ENCODE results near the gene CMTM7.
"Not testable (repeated sequence)": the region's sequence is repeated elsewhere in the genome, so short reads cannot be mapped to it uniquely, and the experiment has no call there.

CMTM7 gene

DNA sequence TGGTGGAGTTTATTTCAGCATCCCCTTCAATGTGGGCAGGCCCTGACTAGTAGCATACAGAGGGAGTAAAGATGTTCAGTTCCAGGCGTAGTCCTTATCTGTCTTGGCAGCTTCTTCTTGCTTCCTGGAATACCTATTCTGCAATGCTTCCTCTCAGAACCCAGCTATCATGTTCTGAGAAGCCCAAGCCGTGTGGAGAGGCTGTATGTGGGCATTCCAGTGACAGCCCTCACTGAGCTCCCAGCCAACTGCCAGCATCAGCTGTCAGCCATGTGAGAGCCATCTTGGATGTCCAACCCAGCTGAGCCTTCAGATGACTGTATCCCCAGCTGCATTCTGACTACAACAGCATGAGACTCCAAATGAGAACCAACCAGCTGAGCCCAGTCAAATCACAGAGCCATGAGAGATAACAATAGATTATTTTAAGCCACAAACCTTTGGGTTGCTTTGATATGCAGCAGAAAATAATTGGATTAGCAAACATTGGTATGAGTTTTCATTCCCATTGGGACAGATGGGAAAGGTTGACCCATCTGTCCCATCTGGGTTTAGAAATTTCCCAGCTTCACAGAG lies 8.4 kb upstream of the CMTM7 start:
- no peak for DNase-seq

DNA sequence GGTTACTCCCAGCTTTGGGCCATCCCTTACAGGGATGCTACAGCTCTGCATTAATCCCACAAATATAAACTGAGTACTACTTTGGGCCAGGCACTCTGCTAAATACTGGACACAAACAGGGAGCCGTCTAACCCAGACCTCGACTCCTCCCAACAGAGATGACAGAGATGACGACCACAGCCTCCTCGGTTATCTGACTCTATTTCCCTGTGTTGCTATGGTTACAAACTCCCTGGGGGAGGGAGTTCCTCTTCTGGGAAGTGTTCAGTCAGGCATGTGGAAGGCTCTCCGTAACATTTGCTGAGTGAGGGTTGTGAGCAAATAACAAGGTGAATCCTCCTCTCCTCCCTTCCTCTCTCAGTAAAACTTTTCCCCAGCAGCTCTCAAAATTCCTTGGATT lies 6.7 kb upstream of the CMTM7 start:
- no peak for DNase-seq

DNA sequence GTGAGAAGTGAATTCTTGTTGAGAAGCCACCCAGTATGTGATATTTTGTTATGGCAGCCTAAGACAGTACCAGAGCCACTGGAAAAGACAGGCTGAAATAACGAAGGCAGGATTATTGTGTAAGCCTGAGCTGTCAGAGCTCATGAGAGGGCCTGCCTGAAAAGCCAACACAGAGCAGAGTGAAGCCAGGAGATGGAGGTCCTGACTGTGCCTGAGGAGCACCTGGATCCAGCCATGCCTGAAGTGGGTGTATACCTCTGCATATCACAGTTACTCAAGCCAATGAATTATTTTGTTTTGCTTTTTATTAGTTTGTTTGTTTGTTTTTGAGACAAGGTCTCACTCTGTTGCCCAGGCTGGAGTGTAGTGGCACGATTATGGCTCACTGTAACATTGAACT lies 4.1 kb upstream of the CMTM7 start:
- no peak for DNase-seq

DNA sequence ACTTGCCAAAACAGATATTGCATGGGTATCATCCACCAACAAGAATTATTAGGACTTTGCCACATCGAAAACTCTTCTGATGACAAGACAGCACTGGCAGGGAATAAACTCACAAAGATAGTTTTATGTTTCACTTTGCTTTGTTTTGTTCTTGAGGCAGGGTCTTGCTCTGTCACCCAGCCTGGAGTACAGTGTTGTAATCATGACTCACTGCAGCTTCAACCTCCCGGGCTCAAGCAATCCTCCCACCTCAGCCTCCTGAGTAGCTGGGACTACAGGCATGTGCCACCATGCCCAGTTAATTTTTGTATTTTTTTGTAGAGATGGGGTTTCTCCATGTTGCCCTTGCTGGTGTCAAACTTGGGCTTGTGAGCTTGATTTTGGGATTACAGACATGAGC lies 2.1 kb upstream of the CMTM7 start:
- not testable (repeated sequence) for DNase-seq

DNA sequence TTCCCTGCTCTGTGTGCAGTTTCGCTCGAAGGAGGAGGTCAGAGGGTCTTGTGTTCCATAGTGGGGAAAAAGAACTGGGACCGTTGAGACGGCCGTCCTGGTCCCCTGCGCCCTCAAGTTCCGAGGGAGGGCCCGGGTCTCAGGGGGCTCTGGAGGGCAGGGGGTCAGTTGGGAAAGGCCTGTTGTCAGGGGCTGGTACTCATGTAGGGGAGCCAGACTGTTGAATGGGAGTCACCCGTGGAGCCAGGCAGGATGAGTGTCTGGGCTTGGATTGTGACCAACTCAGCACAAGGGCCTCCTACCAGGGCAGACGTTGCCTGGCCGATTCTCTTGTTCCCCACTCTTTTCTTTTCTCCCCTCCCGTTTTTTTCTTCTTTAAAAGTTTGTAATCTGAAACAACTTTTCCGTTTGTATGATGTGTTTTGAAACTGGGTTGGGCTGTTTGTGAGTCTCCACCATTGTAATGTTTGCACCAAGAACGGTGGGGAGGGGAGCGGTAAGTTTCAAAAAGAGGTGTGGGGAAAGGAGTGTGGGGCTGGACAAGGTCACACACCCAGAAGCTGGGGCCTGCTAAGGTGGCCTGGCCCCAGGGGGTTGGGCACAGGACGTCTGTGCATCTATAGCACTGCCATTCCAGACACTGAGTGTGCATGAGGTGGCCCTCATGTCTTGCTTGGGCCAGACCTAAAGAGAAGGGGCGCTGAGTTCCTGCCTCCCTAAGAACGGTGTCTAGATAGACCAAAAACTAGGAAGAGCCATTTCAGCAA lies 1.1 kb downstream of the CMTM7 start:
- DNase-seq, result no peak

DNA sequence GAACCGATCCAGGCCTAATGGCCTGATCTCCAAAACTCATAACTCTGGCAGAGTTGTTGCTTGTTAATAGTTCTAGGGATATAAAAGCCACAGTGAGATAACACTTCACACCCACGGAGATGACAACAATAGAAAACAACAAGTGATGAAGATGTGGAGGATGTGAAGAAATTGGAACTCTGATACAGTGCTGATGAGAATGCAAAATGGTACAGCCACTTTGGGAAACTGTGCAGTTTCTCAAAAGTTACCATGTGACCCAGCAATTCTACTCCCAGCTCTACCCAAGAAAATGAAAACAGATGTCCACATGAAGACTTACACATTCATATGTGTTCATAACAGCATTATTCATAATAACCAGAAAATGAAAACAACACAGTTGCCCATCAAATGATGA lies 3.8 kb downstream of the CMTM7 start:
- no peak for DNase-seq

DNA sequence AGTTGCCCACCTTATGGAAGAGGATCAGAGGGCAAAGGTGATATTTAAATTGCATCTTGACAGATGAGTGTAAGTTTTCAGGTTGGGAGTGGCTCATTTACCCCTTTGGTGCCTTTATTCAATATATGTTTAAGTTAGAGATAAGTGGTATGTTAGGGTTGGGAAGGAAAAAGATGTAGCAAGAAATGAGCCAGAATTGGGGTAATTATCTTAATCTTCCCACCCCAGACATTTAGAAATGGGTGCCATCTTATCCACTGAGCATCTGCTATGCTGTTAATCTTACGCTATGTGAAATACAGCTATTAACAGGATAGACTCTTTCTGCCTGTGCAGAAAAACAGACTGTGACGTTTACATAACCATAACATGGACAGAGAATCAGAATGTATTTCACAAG lies 6.3 kb downstream of the CMTM7 start:
- no peak for DNase-seq

DNA sequence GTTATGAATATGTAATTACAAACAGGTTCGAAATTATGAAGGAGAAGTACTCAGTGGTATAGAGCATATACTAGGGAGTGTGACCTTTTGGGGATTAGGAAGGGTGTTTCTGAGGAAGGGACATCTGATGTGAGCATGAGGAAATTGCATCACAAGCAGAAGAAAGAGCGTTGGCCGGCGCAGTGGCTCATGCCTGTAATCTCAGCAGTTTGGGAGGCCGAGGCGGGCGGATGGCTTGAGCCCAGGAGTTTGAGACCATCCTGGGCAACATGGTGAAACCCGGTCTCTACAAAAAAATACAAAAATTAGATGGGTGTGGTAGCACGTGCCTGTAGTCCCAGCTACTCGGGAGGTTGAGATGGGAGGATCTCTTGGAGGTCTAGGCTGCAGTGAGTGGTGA lies 6.9 kb downstream of the CMTM7 start:
- no peak for DNase-seq

DNA sequence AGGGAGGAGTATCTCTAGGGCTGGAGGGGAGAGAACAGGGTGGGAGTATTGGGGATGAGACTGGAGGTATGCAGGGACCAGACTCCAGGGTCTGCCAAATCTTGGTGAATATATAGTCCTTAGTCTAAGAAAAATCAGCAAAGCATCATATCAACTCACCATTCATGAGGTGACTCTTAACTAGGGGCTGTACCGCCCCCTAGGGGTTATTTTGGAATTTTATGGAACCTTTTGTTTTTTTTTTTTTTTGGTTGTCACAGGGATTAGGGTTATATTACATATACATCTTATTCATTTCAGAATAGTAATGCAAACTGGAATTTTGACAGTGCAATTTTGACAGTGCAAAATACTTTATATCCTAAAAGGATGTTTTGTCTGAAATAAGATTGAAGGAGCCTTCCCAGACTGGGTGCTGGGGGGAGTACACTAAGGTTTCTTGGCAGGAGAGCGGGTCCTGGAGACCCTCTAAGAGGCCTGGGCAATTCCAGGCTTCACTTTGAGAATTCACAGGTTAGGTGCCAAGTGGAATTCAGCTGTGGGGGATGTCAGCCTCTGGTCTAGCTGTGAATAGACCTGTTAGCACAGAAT lies 7.5 kb downstream of the CMTM7 start:
- DNase-seq, result no peak

DNA sequence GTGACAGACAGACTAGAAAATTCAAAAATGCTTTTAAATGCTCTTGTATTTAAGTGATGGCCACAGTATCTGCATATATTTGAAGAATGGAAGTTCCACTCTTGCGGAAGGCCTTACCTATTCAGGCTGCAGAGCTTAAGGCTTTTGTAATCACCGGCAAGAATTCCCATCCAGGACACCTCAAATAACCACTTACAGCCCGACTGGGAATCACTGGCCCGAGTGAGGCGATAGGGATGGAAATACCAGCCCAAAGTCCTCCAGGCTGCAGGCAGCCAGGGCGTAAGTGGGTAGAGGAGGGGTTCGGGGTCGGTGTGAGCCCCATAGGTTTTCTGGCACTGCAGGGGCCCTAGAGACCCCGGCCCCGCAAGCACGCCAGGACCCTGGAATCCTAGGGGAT lies 9.5 kb downstream of the CMTM7 start:
- no peak for DNase-seq

DNA sequence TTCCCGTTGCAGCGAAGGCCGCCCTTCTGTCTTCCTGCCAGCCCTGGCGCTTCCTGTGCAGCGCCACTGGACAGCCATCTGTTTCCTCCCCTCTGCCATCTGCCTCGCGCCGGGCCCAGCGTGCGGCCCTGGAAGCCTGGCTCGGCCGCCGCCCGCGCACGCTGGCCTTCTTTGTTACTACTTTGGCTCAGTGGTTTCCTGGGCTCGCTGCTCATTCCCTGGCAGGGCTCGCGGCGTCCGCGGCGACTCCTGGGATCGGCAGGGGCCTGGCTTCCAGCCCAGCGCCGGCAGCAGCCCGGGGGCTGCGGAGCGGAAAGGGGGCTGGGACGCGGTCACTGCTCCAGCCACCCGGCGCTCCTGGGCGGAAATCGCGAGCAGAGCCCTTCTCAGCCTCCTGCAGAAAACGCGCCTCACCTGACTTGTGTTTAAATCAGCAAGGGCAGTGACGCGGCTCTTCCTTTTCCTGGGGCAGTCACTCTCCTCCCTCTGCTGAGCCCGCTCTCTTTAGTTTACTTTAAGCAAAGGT lies 10.0 kb downstream of the CMTM7 start:
- DNase-seq, result peak; percentile 36

DNA sequence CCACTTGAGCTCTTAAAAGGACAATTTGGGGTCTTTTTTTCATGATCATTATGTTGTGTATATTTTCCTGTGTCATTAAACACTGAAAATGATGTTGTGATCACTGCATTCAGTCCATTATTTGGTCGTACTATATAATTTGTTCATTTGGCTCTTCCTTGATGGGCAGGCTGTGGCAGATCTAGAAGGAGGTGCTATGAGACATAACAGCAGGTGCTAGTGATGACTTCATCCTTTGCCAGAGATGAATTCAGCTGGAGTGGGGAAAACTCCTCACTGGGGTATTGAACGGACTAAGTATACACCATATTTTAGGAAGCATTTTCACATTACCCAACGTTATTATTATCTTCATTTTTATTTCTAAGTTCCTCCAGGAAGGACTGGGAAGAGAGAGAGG lies 12.0 kb downstream of the CMTM7 start:
- DNase-seq, result peak; percentile 33

DNA sequence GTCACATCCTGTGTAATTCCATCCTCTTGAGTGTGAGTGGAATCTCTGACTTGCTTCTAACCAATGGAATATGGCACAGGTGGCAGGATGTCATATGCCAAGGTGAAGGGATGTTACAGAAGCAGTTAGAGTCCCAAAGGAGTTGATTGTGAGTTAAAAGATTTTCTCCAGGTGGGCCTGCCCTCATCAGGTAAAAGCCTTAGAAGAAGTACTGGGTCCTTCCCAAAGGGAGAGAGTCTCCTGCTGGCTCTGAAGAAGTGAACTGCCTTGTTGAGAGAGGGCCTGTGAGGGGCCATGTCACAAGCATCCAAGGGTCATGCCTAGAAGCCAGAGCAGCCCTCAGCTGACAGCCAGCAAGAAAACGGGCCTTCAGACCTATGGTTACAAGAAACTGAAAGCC lies 13.1 kb downstream of the CMTM7 start:
- no peak for DNase-seq

DNA sequence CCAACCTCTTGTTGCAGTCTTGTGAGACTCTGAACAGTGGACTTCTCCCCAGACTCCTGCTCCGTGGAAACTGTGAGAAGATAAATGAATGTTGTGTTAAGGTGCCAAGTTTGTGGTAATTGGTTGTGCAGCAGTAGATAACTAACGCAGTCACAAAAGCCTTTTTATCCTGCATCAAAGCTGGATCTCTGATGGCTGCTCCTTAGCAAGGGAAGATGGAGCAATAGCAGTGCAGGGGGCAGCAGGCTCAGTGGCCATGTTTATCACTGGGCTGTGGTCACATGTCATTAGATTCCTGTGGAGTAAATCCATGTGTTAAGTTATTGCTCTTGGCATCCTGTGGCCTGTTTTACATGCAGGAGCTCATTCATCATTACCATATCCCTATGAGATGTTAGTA lies 13.5 kb downstream of the CMTM7 start:
- no peak for DNase-seq

DNA sequence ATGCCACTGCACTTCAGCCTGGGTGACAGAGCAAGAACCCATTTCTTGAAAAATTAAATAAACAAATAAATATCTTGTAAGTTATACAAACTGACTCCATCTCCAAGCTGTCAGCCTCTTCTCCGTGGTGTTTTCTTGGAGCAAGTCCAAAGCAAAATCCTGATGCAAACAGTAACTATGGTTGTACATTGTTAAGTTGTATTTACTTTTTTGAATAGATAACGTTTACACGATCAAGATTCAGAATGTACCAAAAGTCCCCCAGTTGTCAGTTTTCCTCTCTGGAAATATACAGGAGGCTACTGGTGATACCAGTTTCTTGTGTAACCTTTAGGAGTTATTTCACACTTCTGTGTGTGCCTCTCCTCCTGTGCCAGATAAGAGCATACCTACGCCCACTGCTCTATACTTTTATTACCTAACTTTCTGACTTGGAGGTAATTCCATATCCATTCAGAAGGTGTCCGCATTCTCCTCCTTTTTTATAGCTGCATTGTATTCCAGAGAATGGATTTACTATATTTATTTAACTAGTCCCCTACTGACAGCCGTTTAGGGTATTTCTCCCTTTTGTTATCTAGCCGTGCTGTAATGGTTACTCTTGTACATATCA lies 14.2 kb downstream of the CMTM7 start:
- DNase-seq, result no peak

DNA sequence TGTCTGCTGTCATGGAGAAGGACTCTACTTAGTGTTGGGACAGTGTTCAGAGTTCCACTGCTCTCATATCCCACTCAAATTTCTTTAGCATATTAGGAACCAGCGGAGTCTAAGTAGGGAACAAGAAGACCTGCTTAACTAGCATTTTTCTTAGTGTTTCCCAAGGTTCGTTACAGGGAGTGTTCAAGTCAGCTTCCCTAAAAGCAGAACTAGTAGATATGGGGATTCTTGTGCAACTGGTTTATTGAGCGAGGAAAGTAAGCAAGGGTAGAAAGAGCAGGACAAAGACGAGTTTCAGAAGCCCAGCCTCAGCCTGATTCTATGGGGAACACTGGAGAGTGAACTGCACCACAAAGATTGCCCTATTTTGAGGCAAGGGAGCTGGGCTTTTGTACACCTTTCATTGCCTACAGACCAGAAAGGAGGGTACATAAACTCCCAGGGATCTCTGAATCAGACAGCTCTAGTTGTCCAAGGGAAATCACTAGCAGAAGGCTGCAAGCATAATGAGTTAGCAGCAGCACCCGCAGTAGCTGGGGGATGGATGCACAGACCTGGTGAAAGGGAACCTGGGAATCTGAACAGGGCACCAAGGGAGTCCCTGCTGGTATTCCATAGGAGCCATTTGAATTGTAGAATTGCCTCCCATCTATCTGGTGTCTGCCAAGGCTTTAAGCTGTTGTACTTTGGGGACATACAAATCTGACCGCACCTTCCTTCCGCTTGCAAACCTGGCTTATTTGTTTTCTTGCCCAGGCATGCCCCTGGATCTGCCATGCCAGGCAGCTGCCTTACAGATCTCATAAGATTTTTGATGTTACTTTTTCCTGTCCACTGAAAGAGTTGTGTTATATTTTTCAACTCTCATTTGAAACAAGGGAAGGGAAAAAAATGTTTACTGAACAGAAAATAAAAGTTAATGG lies 15.1 kb downstream of the CMTM7 start:
- peak; percentile 12 for DNase-seq

DNA sequence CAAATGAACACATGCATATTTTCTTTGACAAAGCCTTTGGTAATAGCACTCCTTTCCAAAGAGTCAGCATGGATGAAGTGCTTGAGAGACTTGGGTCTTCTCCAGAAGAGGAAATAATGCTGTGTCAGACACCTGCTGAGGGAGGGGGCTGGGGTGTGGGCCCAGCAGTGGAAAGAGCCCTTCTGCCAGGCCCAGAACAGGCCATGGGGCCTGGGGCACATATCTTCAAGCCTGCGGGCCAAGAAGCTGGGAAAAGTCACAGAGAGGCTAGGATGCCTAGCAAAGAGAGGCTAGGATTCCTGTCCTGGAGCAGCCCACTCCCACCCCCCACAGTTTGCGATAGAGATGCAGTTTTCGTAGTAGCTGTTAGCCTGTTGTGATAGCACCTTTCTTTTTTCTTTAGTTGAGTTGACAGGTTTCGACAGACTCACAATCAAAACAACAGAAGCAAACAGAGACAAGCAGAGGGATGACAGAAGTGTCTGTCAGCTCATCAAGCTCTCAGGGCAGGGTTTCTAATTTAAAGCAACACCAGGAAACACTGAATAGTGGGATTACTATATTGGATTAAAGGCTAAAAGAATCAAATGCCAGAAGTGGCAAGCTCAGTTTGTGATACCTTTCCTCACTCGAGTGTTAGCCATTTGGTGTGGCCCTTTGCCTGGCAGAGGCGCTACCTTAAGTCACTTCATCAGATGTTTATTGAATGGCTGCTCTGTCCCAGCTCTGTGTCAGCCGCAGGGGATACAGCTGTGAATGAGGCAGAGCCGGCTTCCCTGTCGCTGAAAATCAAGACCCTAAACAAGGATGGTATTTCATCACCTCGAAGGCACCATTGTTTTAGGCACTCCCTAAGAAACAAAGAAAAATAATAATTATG lies 19.0 kb downstream of the CMTM7 start:
- DNase-seq, result no peak

DNA sequence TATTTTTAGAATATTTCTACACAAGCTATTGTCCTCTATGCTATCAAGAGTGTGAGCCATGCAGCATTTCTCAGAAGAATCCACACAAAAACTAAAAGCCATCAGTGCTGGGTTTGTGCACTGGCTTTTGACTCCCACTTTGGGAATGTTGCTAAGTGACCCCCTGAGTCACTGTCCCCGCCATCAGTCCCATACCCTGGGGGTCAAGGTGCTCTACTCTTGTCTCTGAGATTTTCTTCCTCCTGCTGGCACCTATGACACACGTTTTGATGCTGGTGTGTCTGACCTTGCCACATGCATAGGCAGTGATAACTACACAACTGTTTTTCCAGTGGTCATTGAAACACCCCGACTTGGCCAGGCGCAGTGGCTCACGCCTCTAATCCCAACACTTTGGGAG lies 19.8 kb downstream of the CMTM7 start:
- no peak for DNase-seq

DNA sequence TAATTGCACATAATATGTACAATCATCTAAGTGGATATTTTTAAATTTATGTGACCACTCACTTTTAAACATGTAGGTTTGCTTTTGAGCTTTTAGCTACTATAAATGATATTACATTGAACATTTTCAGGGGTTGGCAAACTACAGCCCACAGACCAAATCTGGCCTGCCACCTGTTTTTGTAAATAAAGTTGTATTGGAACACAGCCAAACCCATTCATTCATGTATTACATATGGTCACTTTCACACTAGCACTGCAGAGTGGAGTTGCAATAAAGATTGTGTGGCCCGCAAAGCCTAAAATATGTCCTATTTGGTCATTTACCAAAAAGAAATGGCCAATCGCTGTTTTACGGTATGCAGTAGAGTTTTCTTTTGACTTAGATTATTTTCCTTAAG lies 21.2 kb downstream of the CMTM7 start:
- DNase-seq, result no peak

DNA sequence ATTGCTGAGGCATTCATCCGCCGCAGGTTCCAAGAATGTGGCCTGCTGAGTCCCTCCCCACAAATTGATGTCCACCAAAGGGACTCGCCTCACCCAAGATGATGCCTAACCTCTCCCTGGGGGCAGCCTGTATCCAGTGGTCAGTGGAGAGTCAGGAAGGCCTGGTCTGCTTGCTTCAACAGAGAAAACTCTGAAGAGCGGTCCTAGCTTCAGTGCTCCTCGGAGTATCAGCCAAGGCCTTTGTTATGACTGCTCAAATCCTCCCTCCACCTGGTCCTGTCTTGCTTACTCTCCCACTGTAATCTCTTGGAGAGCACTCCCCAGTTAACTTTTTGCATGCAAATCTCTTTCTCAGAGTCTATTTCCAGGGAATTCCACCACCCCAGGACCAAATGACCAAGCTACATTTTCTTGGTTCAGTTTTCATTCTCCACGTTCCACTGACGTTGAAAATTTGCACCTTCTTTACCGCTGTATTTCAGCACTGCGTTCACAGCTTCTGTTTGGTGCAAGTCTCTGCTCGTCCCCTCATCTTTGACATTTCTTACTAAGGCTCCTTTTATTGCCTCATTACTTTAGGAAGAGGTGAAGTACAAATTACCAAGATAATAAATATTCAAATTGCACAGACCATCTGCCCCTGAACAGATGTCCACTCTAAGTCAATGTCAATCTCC lies 22.3 kb downstream of the CMTM7 start:
- DNase-seq, result no peak

DNA sequence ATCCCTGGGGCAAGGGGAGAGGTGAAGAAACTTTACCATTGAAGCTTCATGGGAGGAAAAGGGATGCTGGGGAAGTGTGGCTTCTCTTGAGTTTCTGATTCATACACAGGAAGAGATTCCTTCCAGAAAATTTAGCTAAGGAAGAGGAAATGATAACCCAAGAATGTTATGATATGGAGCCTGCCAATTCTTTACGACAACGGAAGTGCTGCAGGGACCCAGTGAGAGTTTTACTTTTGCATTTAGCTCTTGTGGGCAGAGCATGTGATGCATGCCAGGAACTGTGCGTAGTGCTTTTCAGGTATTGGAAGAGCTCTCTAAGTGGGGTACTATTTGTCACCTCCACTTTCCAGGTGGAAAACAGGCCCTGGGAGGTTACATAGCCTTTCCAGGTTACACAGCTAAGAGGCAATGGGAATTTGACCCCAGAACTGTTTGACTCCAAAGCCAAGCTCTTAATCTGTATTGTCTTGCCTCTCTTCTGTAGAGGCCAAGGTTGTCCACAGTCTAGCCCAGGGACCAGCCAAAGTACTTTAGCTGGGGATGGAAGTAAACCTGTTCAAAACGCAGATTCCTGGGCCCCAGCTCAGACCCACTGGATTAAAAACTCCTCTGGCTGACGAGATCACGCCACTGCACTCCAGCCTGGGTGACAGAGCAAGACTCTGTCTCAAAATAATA lies 23.0 kb downstream of the CMTM7 start:
- no peak for DNase-seq
